Fibroblast of skin of back (primary cell): ENCODE results near the gene DOK6.
A peak's percentile ranks its signal among the peaks of the same experiment; 100 is the strongest.

Source experiments
- DNase-seq: peaks from one replicate; pipeline ENCODE4 v3.0.0-alpha.2; 2013

The DOK6 gene

DNA sequence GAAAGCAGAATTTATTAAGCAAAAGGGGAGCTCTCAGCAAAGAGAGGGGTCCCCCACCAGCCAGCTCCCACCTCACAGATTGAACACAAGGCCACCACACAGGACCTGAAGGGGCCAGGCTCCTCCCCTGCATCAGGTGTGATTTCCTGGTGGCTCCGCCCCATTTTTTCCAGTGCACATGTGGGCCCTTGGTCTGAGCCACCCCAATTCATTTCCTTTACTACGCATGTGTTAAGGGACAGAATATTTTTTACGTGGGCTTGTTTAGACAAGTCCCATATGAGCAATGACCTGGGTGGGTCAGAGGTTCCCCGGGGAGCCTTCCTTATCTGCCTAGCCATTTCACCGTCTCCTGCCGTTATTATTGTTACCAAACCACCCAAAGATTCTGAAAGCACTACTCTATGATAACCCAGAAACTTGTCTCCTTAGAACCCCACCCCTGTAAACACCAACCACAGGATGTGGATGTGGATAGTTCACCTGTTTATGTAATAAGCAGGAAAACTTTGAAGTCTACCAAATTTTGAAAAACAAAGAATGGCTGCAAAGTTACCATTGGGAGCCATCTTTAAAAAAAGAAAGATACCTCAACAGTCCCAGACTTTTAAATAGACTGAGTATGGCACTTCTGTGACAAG, 355.3 kb downstream of the DOK6 start:
- no peak for DNase-seq

DNA sequence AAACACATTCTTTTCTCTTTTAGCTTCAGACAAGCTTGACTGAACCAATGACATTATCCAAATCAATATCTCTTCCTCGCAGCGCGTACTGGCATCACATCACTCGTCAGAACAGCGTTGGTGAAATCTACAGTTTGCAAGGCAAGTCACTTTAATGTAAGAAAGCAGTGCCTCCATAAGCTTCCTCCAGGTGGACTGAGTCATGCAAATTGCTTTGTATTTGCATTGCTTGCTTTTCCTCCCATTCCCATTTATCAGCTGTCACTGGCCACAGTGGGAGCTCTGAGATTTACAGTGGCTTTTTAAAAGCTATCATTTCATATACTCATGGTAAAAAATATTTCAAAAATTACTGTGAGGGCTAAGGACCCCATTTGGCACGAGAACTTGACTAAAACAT, 357.0 kb downstream of the DOK6 start:
- peak; percentile 7 for DNase-seq

GRCh38 chr18:69758458-69758857, 357.8 kb downstream of the DOK6 start:
- DNase-seq, result peak; percentile 67

DNA sequence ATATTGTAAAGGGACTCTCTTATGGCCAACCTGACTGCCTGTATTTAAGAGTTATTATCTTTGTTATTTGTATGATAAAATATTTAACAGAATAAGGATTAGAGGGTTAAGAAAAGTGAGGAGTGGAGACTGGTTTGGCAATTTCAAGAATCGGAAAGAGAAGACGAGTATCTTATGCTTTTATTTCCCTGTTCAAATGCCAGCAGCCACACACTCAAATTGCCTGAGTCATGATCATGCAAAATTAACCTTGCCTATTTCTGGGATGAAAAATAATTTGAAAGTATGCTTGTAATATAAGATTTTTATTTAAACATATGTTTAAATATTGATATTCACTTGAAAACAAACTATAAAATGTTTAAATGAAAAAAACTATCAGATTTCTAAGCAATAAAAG, 358.4 kb downstream of the DOK6 start:
- no peak for DNase-seq

- DNase-seq, result no peak
Measured at GRCh38 chr18:69763002-69763401, 362.3 kb downstream of the DOK6 start.

- no peak for DNase-seq
Measured at GRCh38 chr18:69763821-69764220, 363.1 kb downstream of the DOK6 start.

DNA sequence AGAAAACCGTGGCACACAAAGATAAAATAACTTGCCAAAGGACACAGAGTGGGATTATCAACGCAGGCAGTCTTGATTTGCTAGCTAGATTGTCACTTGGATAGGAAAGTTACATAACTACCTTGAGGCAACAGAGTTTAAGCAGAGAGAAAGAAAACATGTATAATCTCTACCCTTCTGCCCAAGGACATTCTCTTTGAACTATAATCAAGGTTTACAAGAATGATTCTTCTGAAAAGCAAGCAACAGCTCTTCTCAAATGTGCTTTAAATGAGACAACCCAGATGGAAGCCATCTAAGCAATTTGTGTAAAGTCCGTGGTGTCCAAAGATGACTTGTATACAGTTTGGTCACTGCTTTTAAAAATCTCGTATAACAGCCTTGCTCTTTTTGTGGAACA, 369.6 kb downstream of the DOK6 start:
- no peak for DNase-seq

DNA sequence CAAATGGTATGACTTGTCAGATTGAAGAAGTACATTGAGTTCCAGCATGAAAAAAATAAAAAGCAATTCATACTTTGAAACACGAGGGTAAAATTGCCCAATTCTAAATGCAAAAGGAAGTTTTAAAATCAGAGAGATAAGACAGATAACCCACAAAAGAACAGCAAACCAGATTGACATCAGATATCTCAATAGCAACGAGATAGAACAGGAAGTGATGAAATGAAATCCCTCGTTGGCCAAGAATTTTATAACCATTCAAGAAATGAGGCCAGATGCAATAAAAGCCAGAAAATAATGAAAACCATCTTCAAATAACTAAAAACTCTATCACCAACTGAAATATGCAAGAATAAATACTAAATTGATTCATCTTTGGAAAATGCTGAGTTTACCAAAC, 374.1 kb downstream of the DOK6 start:
- no peak for DNase-seq

GRCh38 chr18:69777248-69777647, 376.6 kb downstream of the DOK6 start:
- DNase-seq, result no peak

DNA sequence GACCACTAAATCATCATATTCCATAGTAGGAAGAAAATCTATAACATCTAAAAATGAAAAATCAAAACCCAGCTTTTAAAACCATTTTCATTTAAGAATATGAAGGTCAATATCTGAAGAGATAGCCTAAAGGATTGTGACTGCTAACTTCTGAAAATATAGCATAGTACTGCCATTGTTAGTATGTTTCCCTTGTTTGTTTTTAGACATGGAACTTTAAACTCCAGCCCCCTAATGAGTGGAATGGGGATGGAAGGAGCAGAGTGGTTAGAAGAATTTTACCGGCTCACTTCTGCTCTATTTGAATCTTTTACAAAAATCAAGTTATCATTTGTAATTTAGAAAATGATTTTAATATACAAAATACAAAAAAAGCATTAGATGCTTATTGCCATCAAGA, 378.0 kb downstream of the DOK6 start:
- no peak for DNase-seq

DNA sequence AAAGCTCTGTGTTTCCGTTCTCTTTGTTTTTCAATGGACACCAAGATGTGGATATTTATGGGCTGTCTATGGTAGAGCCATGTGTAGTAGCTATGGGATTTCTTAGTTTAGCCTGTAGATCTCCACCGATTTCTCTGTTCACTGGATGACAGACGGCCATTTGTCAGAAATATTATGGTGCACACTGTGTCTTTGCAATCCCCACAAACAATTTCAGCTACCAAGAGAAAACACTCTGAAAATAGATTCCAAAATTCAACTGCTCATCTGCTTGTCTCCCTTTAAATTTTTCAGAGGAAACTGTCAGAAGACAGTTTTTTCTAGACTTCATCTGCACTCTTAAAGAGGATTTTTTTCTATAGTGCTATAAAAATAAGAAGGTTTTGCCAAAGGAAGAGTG, 380.2 kb downstream of the DOK6 start:
- no peak for DNase-seq

GRCh38 chr18:69784815-69785214, 384.1 kb downstream of the DOK6 start:
- no peak for DNase-seq

DNA sequence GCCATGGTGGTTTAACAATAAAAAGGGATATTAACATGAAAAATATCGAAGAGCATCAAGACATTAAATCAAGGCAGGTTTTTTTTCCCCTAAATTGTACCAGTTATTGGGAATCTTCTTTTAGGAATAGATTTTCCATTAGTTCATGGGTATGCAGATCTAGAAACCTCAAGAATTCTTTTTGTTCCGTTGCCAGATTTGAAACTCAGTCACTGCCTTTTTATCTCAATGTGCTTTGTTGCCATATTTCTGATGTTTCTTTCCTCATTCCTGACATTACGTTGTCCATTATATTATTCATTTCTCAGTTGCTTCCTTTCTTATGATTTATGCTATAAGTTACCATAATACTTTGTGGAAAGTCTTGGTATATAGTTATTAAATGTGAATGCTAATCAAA, 384.8 kb downstream of the DOK6 start:
- peak; percentile 50 for DNase-seq

GRCh38 chr18:69786427-69786826, 385.7 kb downstream of the DOK6 start:
- DNase-seq, result no peak

DNA sequence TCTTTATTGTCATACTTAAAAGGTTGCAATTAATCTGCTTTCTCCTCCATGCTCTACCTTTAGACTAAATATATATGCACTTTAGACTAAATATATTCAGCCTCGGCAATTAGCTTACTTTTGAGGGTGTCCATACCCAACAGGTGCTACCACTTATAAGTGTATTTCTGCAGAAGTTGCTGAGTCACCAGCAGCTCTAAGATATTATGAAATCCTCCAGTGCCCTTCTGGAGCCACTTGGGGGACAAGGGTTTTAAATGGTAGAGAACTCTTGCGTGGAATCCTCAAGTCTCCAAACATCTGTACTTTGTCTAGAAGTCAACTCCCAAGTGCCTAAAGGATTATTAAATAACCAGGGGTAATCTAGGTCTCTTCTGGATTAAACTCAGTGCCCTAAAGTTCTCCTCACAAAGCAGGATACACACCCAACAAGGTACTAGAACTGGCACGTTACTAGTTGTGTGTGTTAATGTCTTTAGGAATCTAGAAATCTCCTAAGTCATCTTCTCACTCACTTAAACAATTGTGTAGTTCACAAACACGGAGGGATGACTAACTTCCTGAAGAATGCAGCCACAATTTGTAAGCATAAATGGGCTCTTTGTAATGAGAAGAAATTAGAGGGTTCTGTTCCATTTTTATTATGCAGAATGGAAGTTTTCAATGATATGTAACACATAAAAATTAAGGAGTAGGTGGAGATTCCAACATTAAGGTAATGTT, 387.3 kb downstream of the DOK6 start:
- DNase-seq, result peak; percentile 73

DNA sequence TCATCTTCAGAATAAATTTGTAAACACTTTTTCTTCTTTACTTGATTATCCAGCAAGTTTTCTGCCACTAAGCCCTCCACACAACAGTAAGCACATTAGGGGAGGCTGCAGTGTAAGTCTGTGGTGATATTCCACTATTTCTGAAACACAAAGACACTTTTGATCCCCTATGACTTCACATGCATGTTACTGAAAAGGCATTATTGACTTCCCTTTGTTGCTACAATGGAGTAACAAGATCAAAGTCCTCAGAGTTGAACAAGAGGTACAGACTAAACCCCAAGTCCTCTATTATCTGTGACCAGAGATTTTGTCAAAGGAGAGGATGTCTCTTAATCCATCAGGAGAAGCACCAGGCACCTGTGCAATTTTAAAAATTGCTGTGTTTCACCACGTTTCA, 389.1 kb downstream of the DOK6 start:
- DNase-seq, result no peak

GRCh38 chr18:69790649-69791048, 390.0 kb downstream of the DOK6 start:
- no peak for DNase-seq

- DNase-seq, result no peak
Measured at GRCh38 chr18:69795791-69796190, 395.1 kb downstream of the DOK6 start.

DNA sequence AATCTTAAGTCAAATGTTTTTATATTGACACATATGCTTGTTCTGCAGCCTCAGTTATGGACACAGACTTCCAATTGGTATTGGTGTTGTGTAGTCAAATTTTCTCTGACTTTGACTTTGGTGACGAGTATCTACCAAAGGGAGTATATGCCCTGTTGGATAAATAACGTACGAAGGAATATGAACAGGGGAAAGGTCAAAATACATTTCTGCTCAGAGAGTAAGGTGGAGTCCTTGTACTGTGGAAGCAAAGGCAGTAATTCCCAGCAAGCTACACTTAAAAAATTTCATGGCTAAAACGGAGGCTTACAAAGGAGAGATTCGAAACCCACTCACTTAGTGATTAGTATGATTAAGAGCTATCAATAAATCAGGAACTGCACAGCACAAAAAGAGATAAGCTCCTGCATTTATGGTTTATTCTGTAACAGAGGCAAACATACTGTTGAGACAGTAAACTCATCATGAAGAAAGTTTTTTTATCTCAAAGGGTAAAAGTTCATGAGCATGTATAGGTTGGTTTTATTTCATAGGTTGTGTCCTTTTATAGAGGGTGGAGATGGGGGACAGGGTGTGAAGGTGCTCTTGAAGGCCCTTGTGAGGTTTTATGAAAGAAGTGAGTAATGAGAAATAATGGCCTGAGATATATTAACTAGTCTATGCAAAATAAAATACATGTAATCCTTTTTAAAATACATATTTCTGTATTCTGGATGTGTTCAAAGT, 404.3 kb downstream of the DOK6 start:
- no peak for DNase-seq

GRCh38 chr18:69808399-69808798, 407.7 kb downstream of the DOK6 start:
- no peak for DNase-seq

- DNase-seq, result no peak
Measured at GRCh38 chr18:69813559-69813958, 412.9 kb downstream of the DOK6 start.

GRCh38 chr18:69814861-69815385, 414.2 kb downstream of the DOK6 start:
- DNase-seq, result no peak

GRCh38 chr18:69817335-69817940, 416.8 kb downstream of the DOK6 start:
- peak; percentile 81 for DNase-seq
